GM21515 (cell line): ENCODE data around the gene KLF2.
A peak's percentile ranks its signal among the peaks of the same experiment; 100 is the strongest.

ENCODE experiments used
- ATAC-seq: cut with Tn5 transposase; IDR thresholded peaks from one replicate; pipeline ENCODE4 v1.9.1; 2021; ENCODE audit not compliant: unreplicated experiment

Gene KLF2

DNA sequence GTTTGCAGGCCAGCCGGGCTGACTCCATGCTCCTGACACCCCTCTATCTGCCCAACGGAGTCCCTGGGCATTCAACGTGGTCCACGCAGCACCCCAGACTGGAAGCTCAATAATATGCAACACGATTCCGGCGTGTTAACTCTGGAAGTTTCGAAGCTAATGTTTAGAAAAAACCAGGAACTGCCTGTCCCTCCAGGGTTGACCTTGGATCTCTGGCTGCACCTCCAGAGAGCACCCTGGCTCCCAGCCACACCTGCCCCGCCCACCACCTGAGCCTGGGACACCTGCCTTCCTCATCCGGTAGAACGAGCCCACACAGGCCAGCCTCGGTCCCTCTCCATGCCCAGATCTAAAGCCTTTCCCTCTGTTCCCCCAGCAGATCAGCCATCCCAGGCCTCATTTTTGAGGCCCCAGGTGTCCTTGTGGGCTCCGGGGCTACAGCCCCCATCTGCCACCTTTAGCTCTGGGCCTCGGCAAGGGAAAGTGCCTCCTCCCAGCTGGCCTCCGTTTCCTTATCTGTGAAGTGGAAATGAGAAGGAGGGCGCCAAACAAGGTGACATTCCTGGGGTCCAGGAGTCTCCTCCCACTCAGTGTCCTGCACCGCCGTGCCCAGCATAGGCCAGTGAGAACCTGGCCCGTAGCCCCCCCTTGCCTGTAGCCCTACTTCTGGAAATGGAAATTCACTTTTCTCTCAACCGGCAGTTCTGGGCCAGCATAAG lies 38.7 kb downstream of the KLF2 start:
- ATAC-seq, result no peak

- no peak for ATAC-seq
Measured at GRCh38 chr19:16363852-16364230, 39.2 kb downstream of the KLF2 start.

GRCh38 chr19:16364231-16364865 lies 39.7 kb downstream of the KLF2 start:
- ATAC-seq, result no peak

DNA sequence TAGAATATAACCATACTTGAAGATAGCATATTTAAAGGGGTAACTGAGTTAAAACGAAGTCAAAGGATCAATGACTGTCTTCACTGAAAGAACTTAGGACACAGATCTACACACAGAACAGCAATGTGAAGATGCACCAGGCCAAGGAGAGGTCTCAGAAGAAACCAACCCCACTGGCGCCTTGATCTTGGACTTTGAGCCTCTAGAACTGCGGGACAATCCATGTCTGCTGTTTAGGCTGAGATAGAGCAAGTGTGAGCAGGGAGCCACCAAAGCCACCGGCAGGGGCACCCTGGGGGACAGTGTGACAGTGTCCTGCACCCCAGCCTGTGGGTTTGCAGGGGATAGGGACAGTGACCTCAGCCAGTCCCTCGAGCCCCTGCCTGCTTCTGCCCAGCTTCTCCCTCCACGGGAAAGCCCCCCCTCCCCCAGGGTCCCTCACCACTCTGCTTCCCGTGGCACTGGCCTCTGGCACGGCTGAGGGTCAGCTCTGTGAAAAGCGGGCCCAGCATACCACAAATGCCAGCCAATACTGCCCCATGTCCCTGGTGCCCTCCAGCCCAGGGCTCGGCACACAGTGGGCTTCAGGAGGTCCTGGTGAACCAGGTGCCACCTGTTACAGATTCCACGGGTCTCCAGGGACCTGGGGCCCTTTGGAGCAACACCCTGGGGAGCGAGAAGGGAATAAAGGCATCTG lies 40.8 kb downstream of the KLF2 start:
- ATAC-seq, result no peak

DNA sequence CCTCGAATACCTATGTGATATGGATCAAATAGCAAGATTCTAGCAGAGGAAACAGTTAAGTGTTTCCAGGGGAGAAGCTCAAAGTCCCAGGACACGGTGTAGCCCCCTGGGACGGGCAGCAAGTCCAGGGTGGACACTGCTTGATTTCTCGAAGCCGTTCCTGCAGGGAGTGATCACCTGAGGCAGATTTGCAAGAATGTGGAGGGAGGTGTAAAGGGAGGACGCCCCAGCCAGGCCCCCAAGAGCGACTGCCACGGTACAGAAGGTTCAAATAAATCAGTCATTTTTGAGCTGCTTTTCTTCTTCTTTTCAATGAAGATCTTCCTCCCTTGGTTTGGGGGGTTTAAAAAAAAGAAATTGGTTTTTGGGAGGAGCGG lies 41.4 kb downstream of the KLF2 start:
- no peak for ATAC-seq

- peak; percentile 37 for ATAC-seq
Measured at GRCh38 chr19:16366433-16367260, 42.0 kb downstream of the KLF2 start.

DNA sequence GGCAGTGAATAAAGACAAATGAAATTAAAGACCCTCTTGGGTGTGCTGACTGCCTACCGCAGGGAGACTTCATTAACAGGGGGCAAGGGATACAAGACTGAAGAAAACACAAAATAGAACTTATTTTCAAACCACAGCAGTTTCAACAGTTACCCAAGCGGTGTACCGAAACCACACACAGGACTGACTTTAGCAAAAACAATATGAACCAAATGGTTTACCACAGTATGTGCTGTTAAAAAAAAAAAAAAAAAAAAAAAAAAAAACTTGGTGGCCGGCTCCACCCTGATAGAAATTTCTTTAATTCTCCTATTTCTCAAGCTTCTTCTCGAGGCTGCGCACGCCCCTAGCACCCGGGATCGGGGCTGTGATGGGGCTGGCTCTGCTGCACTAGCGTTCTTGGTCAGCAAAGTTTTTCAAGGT lies 42.6 kb downstream of the KLF2 start:
- peak; percentile 36 for ATAC-seq

- ATAC-seq, result no peak
Measured at GRCh38 chr19:16368385-16369305, 44.0 kb downstream of the KLF2 start.

GRCh38 chr19:16369306-16369663 lies 44.7 kb downstream of the KLF2 start:
- no peak for ATAC-seq

DNA sequence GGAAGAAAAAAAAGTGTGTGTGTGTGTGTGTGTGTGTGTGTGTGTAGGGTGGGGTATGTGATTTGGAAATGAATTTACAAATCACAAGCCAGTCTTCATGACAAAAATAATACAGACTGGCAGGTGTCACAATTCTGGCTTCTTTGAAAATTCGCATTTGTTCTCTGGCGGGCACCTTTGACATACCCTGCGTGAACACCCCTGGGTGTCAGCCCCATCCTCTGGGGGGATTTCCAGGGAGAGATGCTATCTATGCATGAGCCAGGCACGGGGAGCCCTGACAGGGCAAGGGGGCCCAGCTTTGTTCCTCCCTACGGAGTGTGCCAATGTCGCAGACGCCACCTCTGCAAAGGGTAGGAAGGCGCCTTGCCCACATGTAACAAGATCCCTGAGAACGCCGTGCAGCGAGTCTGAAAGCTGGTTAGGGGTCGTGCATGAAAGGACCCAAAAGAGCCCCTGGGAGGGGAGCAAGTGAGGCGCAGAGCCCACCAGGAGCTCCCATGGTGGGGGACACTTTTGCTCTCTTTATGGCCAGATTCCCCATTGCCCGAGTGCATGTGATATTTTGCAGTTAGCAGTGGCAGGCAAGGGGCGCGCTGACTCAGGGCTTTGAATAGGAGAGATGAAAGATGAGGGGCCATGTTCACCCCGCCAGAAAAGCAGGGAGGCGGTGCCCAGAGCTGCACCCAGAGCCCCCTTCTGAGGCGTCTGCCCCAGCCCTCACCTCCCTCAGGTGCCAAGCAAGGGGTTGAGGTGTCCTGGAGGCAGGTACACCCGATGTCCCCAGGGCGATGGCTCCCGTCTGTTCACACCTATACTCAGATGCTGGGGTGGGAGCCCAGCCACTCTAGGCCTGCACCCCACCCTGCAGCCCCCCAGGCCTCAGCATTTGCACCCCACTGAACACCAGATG lies 45.3 kb downstream of the KLF2 start:
- ATAC-seq, result no peak

- ATAC-seq, result no peak
Measured at GRCh38 chr19:16370641-16371391, 46.2 kb downstream of the KLF2 start.

- peak; percentile 55 for ATAC-seq
Measured at GRCh38 chr19:16371540-16371986, 46.9 kb downstream of the KLF2 start.

- ATAC-seq, result no peak
Measured at GRCh38 chr19:16372065-16372915, 47.7 kb downstream of the KLF2 start.

GRCh38 chr19:16373079-16373478 lies 48.5 kb downstream of the KLF2 start:
- no peak for ATAC-seq

DNA sequence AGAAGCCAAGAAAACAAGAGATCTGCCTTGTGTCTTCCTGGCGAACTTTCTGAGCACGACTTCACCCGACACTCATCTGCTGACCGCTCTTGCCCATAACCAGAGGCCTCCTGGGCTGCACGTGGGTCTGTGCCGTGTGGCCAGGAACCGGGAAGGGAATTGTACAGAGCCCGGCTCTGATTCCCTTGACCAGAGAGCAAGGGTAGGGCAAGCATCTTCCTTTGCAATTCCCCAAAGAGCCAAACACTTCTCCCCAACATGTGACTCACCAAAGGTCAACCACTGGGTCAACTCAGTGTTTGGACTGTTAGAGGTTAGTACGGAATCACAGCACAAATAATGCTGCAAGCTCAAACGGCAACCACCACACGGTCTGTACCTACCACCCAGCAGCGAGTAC lies 48.9 kb downstream of the KLF2 start:
- no peak for ATAC-seq

- ATAC-seq, result no peak
Measured at GRCh38 chr19:16373989-16374388, 49.4 kb downstream of the KLF2 start.

DNA sequence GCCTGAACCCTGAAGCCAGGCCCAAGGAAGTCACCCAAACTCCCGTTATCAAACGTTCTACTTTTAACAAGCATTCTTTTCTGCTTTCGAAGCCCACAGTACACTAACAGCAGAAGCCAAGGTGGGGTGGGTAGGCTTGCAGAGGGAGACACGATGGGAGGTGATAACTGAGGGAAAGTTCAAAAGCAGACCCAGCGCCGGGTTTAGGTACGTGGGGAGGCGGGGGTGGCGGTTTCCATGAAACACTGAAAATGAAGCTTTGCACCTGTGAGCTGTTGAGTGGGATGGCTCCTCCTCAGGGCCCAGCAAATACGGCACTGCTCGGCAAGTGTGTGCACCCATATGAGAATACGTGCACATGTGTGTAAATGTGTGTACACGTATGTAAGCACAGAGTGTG lies 49.8 kb downstream of the KLF2 start:
- ATAC-seq, result no peak
